Duodenal mucosa (tissue), 2 donors: Measurements from ENCODE around the gene CALHM4.

Source experiments
- H3K27ac ChIP-seq: one replicate; pipeline ENCODE4 v1.7.0; 2013; ENCODE audit warnings: low read depth, low read length
- H3K27me3 ChIP-seq, 2 donors: one replicate each; pipeline ENCODE4 v1.7.0; 2013; ENCODE audit warnings: low read length in 2 of 2, control low read depth in 1 of 2; ENCODE audit not compliant: insufficient read depth in 2 of 2, control insufficient read depth in 1 of 2
- H3K36me3 ChIP-seq, 2 donors: one replicate each; pipeline ENCODE4 v1.7.0; 2013; ENCODE audit warnings: low read length in 2 of 2, control low read depth in 1 of 2; ENCODE audit not compliant: insufficient read depth in 2 of 2, control insufficient read depth in 1 of 2
- H3K4me1 ChIP-seq, 2 donors: one replicate each; pipeline ENCODE4 v1.7.0; 2013; ENCODE audit warnings: low read length in 2 of 2, control low read depth in 1 of 2; ENCODE audit not compliant: insufficient read depth in 2 of 2, control insufficient read depth in 1 of 2
- H3K4me3 ChIP-seq, 2 donors: one replicate each; pipeline ENCODE4 v1.7.0; 2013; ENCODE audit warnings: low read length in 2 of 2, low read depth in 1 of 2
- H3K9ac ChIP-seq, 2 donors: one replicate each; pipeline ENCODE4 v1.7.0; 2013; ENCODE audit warnings: low read length in 2 of 2, low read depth in 1 of 2
- H3K9me3 ChIP-seq, 2 donors: one replicate each; pipeline ENCODE4 v1.7.0; 2013; ENCODE audit warnings: low read length in 2 of 2, control low read depth in 1 of 2; ENCODE audit not compliant: control insufficient read depth in 1 of 2

The CALHM4 gene

DNA sequence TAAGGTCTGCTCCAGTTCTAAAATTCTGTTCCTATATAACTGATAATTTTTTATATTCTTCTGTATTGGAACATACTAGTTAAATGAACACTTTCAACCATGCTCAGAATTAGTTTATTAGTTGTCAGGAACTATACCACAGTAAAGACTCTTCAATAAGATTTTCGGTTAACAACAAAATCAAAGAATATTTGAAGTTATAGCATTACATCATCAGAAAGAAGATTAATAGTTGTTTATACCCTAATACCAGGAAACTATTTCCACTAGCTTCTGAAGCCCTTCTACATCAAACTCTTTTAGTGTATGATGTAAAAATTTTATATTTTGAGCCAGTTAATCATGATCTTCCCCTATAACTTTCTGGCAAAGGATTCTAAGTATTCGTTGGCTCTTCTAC lies 6.6 kb downstream of the CALHM4 start:
- Histone ChIP-seq H3K9me3 (no peaks in the 10 kb centered on the region), H3K4me1 (peaks cover 0 to 3% of the 10 kb centered on the region in 2 donors), H3K4me3 (no peak overlapping the region), H3K36me3 (no peaks in the 10 kb centered on the region), H3K27me3 (peaks cover 8 to 9% of the 10 kb centered on the region in 2 donors), H3K27ac (no peak overlapping the region), H3K9ac (no peak overlapping the region)

GRCh38 chr6:116561377-116562018 lies 7.9 kb downstream of the CALHM4 start:
- H3K4me1 ChIP-seq, result peaks cover 0 to 6% of the 10 kb centered on the region in 2 donors
- no peaks in the 10 kb centered on the region for H3K36me3 ChIP-seq
- H3K4me3 ChIP-seq, result peak overlapping the region in 1 of 2 donors; percentile 36
- no peaks in the 10 kb centered on the region for H3K9me3 ChIP-seq
- no peak overlapping the region for H3K27ac ChIP-seq
- H3K27me3 ChIP-seq, result peaks cover 15 to 16% of the 10 kb centered on the region in 2 donors
- no peak overlapping the region for H3K9ac ChIP-seq

DNA sequence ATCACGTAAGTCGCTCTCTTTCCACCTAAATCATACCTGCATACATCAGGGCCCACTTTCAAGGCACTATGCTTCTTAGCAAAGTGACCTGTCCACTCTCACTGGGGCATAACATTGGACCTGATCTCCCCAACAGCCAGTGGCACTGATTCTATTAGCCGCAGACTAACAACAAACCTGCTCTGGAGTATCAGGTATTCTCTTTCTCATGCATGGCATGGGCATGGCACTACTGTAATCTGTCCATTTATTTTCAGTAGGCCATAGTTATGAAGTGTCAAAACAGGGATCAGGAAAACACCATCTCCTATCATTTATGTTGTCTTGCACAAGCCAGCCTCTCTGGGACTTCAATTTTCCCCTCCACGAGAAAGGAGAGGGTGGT lies 8.5 kb downstream of the CALHM4 start:
- Histone ChIP-seq H3K27ac (no peak overlapping the region), H3K4me3 (no peak overlapping the region), H3K9ac (no peak overlapping the region), H3K27me3 (peaks cover 15 to 16% of the 10 kb centered on the region in 2 donors), H3K36me3 (no peaks in the 10 kb centered on the region), H3K9me3 (no peaks in the 10 kb centered on the region), H3K4me1 (peaks cover 0 to 6% of the 10 kb centered on the region in 2 donors)

DNA sequence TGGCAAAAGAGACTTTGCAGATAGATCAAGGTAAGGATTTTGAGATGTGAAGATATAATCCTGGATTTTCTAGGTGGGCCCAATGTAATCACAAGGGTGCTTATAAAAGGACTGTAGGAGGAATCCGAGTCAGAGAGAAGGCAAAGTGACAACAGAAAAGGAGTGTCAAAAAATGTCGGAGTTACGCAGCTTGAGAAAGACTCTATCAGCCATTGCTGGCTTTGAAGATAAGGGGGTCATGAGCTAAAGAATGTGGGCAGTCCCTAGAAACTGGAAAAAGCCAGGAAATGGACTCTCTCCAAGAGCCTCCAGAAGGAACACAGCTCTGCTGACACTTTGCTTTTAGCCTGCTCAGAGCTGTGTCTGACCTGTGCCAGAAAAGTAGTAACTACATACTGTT lies 9.1 kb downstream of the CALHM4 start:
- peaks cover 15 to 16% of the 10 kb centered on the region in 2 donors for H3K27me3 ChIP-seq
- no peaks in the 10 kb centered on the region for H3K36me3 ChIP-seq
- no peak overlapping the region for H3K9ac ChIP-seq
- no peak overlapping the region for H3K4me3 ChIP-seq
- peaks cover 0 to 6% of the 10 kb centered on the region in 2 donors for H3K4me1 ChIP-seq
- H3K27ac ChIP-seq, result no peak overlapping the region
- H3K9me3 ChIP-seq, result no peaks in the 10 kb centered on the region

DNA sequence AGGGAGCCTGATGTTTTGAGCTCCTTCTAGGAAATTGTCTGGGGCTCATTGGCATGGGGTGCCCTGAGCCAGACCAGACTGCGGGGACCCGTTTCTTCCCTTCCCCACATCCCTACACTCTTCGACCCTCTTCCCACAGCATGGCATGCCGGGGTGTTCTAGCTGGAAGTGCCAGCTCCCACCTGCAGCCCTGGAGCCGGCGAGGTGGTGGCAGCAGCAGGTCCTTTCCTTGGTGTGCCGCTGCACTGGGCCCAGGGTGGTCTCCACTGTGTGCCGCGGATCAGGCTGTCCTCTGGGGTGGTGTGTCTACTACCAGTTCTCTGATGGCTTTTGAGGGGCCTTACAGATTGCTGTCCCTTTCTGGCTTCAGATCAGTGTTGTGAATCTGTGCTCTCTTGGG lies 10.3 kb downstream of the CALHM4 start:
- Histone ChIP-seq H3K36me3 (no peaks in the 10 kb centered on the region), H3K4me3 (no peak overlapping the region), H3K4me1 (peaks cover 0 to 6% of the 10 kb centered on the region in 2 donors)

GRCh38 chr6:116564311-116564710 lies 10.8 kb downstream of the CALHM4 start:
- H3K9ac ChIP-seq, result no peak overlapping the region

More for the DNA sequence above, 10.3 kb downstream of the CALHM4 start:
- Histone ChIP-seq H3K9ac (no peak overlapping the region), H3K27ac (no peak overlapping the region), H3K27me3 (peaks cover 15 to 16% of the 10 kb centered on the region in 2 donors), H3K9me3 (no peaks in the 10 kb centered on the region)

GRCh38 chr6:116564921-116565872 lies 11.6 kb downstream of the CALHM4 start:
- H3K9ac ChIP-seq, result peak overlapping the region in 1 of 2 donors; percentile 7
- peak overlapping the region; percentile 53 to 56 for H3K4me3 ChIP-seq
- H3K36me3 ChIP-seq, result no peaks in the 10 kb centered on the region
- H3K27ac ChIP-seq, result no peak overlapping the region
- H3K27me3 ChIP-seq, result peaks cover 15 to 16% of the 10 kb centered on the region in 2 donors
- no peaks in the 10 kb centered on the region for H3K9me3 ChIP-seq
- H3K4me1 ChIP-seq, result peaks cover 3 to 9% of the 10 kb centered on the region in 2 donors

More at GRCh38 chr6:116564311-116564710, 10.8 kb downstream of the CALHM4 start:
- Histone ChIP-seq H3K4me3 (no peak overlapping the region), H3K9me3 (no peaks in the 10 kb centered on the region), H3K36me3 (no peaks in the 10 kb centered on the region), H3K4me1 (peaks cover 0 to 6% of the 10 kb centered on the region in 2 donors), H3K27ac (no peak overlapping the region), H3K27me3 (peaks cover 15 to 16% of the 10 kb centered on the region in 2 donors)

- no peak overlapping the region for H3K9ac ChIP-seq
- H3K27me3 ChIP-seq, result peaks cover 11 to 15% of the 10 kb centered on the region in 2 donors
Observed at GRCh38 chr6:116568111-116568510, 14.6 kb downstream of the CALHM4 start.

DNA sequence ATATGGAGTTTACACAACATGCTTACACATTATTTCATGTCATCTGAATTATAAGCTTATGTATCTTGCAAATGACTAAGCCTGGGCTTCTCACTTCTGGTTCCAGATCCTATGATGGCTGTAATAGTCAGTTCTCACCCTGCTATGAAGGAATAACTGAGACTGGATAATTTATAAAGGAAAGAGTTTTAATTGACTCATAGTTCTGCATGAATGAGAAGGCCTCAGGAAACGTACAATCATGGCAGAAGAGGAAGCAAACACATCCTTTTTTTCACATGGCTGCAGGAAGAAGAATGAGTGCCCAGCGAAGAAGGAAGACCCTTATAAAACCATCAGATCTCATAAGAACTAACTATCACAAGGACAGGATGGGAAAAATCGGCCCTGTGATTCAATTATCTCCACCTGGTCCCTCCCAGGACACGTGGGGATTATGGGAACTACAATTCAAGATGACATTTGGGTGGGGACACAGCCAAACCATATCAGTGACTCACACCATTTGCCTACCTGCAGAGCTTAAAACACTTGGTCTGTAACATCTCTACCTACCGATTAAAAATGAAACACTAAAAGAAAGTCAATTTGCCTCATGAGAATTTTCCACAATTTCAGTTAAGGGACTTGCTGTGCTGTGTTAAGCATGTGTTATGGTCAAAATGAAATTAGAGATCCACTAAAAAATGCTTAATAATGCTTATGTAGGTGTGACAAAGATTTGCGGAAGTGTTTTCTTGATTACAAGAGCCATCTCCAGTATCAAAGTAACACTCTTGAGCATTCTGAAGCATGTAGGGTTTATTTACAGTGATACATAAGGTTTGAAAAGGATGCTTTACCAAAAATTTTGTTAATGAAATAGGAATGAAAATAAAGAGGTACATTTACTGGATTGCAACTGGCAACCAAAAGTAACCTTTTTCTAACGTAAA lies 15.5 kb downstream of the CALHM4 start:
- Histone ChIP-seq H3K27me3 (peaks cover 11 to 15% of the 10 kb centered on the region in 2 donors), H3K4me3 (no peak overlapping the region), H3K36me3 (no peaks in the 10 kb centered on the region), H3K9ac (no peak overlapping the region), H3K9me3 (no peaks in the 10 kb centered on the region), H3K4me1 (peaks cover 20 to 30% of the 10 kb centered on the region in 2 donors), H3K27ac (no peak overlapping the region)

More at GRCh38 chr6:116568111-116568510, 14.6 kb downstream of the CALHM4 start:
- Histone ChIP-seq H3K36me3 (no peaks in the 10 kb centered on the region), H3K4me3 (no peak overlapping the region), H3K9me3 (no peaks in the 10 kb centered on the region), H3K27ac (no peak overlapping the region), H3K4me1 (peaks cover 16 to 23% of the 10 kb centered on the region in 2 donors)
